SK-N-SH treated with all-trans-retinoic acid at 6 μM for 48 hours (cell line): ENCODE results near the gene SDR39U1.

Experiments used
- ATAC-seq: fragments of 200-7000 bp; cut with Tn5 transposase; 3 replicates; pipeline ENCODE4 v1.9.1; 2020; ENCODE audit warnings: mild to moderate bottlenecking, moderate library complexity
- ARNTL ChIP-seq: fragments of 450-650 bp; formaldehyde crosslinking; IDR thresholded peaks from 2 replicates; pipeline ENCODE4 v1.5.0; 2020; ENCODE audit warnings: low read depth, mild to moderate bottlenecking, moderate library complexity, borderline replicate concordance
- BACH2 ChIP-seq: fragments of 250-450 bp; sonication (Bioruptor Pico); IDR thresholded peaks from 2 replicates; pipeline ENCODE4 v1.9.0; 2021; ENCODE audit warnings: mild to moderate bottlenecking, borderline replicate concordance
- CSRNP3 ChIP-seq: fragments of 250-450 bp; sonication (Bioruptor Pico); IDR thresholded peaks from 2 replicates; pipeline ENCODE4 v1.5.1; 2021; ENCODE audit warnings: mild to moderate bottlenecking, moderate library complexity
- ESRRG ChIP-seq: fragments of 250-450 bp; sonication (Bioruptor Pico); IDR thresholded peaks from 2 replicates; pipeline ENCODE4 v1.6.1; 2021; ENCODE audit warnings: mild to moderate bottlenecking
- GLIS3 ChIP-seq: fragments of 250-450 bp; sonication (Bioruptor Pico); IDR thresholded peaks from 2 replicates; pipeline ENCODE4 v1.5.0; 2020; ENCODE audit warnings: mild to moderate bottlenecking, moderate library complexity
- OSR1 ChIP-seq: fragments of 250-450 bp; sonication (Bioruptor Pico); IDR thresholded peaks from 2 replicates; pipeline ENCODE4 v1.8.0; 2022; ENCODE audit warnings: moderate library complexity, mild to moderate bottlenecking, inconsistent platforms
- PATZ1 ChIP-seq: fragments of 250-450 bp; sonication (Bioruptor Pico); IDR thresholded peaks from 2 replicates; pipeline ENCODE4 v1.8.0; 2020; ENCODE audit warnings: mild to moderate bottlenecking, moderate library complexity, borderline replicate concordance
- POU6F1 ChIP-seq: fragments of 250-450 bp; sonication (Bioruptor Pico); IDR thresholded peaks from 2 replicates; pipeline ENCODE4 v1.8.0; 2021; ENCODE audit warnings: low read depth, mild to moderate bottlenecking, moderate library complexity, borderline replicate concordance
- PPARA ChIP-seq: fragments of 250-450 bp; sonication (Bioruptor Pico); IDR thresholded peaks from 2 replicates; pipeline ENCODE4 v1.5.0; 2020; ENCODE audit warnings: mild to moderate bottlenecking, borderline replicate concordance
- RARB ChIP-seq: fragments of 250-450 bp; sonication (Bioruptor Pico); IDR thresholded peaks from 2 replicates; pipeline ENCODE4 v1.8.0; 2021; ENCODE audit warnings: mild to moderate bottlenecking, moderate library complexity
- SNAI2 ChIP-seq: fragments of 250-450 bp; sonication (Bioruptor Pico); IDR thresholded peaks from 2 replicates; pipeline ENCODE4 v1.5.0; 2020; ENCODE audit warnings: mild to moderate bottlenecking, moderate library complexity
- TCF4 ChIP-seq: fragments of 250-450 bp; sonication (Bioruptor Pico); IDR thresholded peaks from 2 replicates; pipeline ENCODE4 v1.8.0; 2021; ENCODE audit warnings: mild to moderate bottlenecking, moderate library complexity, borderline replicate concordance
- TSHZ2 ChIP-seq: fragments of 250-450 bp; sonication (Bioruptor Pico); IDR thresholded peaks from 2 replicates; pipeline ENCODE4 v1.5.0; 2020; ENCODE audit warnings: mild to moderate bottlenecking, moderate library complexity
- ZC3H10 ChIP-seq: fragments of 250-450 bp; sonication (Bioruptor Pico); IDR thresholded peaks from 2 replicates; pipeline ENCODE4 v1.5.1; 2021; ENCODE audit warnings: mild to moderate bottlenecking, moderate library complexity
- ZFP30 ChIP-seq: fragments of 450-650 bp; formaldehyde crosslinking; IDR thresholded peaks from 2 replicates; pipeline ENCODE4 v1.5.0; 2022; ENCODE audit warnings: mild to moderate bottlenecking, moderate library complexity
- ZNF565 ChIP-seq: fragments of 450-650 bp; formaldehyde crosslinking; conservative IDR thresholded peaks from 2 replicates; pipeline ENCODE4 v1.5.0; 2020; ENCODE audit warnings: low read depth, mild to moderate bottlenecking, moderate library complexity
- ZNF70 ChIP-seq: fragments of 450-650 bp; formaldehyde crosslinking; IDR thresholded peaks from 2 replicates; pipeline ENCODE4 v1.5.0; 2020; ENCODE audit warnings: mild to moderate bottlenecking, moderate library complexity
- ZNF8 ChIP-seq: fragments of 450-650 bp; formaldehyde crosslinking; IDR thresholded peaks from 2 replicates; pipeline ENCODE4 v1.5.0; 2020; ENCODE audit warnings: mild to moderate bottlenecking, moderate library complexity

SDR39U1 gene

DNA sequence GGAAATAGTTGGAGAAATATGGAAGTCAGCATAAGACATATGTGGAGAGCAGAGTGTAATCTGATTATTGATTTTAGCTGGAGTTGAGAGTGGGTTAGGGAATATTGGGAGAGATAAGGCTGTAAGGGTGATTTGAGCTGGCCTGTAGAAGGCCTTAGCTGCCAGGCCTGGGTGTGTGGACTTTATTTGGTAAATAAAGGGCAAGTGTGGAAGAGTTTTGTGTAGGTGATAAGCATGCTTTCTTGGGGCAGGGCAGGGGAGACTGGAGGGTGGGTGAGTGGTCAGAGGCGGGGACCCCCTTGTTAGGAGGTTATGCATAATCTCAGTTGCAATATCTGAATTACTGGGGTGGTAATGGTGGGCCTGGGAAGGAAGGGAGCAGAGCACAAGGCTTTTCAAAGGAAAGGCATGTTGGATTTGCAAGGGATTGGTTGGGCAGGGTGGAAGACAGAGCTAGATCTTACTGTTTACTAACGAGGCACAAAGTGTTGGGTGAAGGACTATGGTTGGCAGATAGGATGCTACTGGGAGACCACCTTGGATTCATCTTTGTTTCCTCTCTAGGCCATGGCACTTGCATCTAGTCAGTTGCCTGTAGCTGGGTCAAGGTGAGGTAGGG lies 7.3 kb downstream of the SDR39U1 start:
- no peak for ATAC-seq
- no peak for TF ChIP-seq CSRNP3 (CRISPR knock-in tag)

DNA sequence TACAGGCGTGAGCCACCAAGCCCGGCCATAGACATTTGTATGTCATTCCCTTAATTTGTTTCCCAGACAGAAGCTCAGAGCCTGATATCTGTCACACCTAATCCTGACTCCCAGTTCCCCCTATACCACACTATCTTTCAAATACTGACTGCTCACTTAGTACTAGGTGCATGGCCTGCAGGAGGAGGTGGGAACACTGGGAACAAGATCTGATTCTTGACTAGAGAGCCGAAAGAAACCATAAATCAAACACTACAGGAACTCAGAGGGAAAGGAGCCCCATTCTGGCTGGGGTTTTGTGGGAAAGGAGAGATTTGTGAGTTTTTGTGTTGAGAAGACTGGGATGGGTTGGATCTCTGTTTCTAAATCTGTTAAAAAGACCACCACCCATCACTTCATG lies 7.9 kb downstream of the SDR39U1 start:
- ATAC-seq, result no peak
- no peak for TF ChIP-seq RARB

GRCh38 chr14:24434036-24434435 lies 8.5 kb downstream of the SDR39U1 start:
- TF ChIP-seq BACH2 (no peak), TSHZ2 (CRISPR knock-in tag) (no peak), PATZ1 (CRISPR knock-in tag) (no peak), TCF4 (CRISPR knock-in tag) (no peak), RARB (no peak), SNAI2 (CRISPR knock-in tag) (no peak)
- no peak for ATAC-seq

GRCh38 chr14:24432259-24433131 lies 10.1 kb downstream of the SDR39U1 start:
- no peak for ATAC-seq
- TF ChIP-seq ARNTL (CRISPR knock-in tag) (no peak), ZNF70 (no peak), POU6F1 (no peak), ZNF8 (CRISPR knock-in tag) (no peak), PPARA (CRISPR knock-in tag) (no peak), SNAI2 (CRISPR knock-in tag) (no peak), CSRNP3 (CRISPR knock-in tag) (no peak), ESRRG (CRISPR knock-in tag) (no peak), ZC3H10 (CRISPR knock-in tag) (no peak), ZFP30 (no peak), TCF4 (CRISPR knock-in tag) (no peak), ZNF565 (CRISPR knock-in tag) (no peak), RARB (no peak), OSR1 (CRISPR knock-in tag) (no peak), GLIS3 (CRISPR knock-in tag) (no peak), PATZ1 (CRISPR knock-in tag) (no peak)
